Mesenchymal stem cell (in vitro differentiated cells and primary cell): ENCODE data around the gene TBC1D10A.

Experiments used
- DNase-seq: peaks from one replicate; pipeline ENCODE4 v3.0.0-alpha.2; 2013
- H2AFZ ChIP-seq: one replicate; pipeline ENCODE4 v1.6.1; 2013; ENCODE audit warnings: low read depth, mild to moderate bottlenecking, control low read depth, inconsistent platforms, low read length, moderate library complexity
- H2AK5ac ChIP-seq: 2 replicates; pipeline ENCODE4 v1.6.1; 2013; ENCODE audit warnings: low read length, moderate library complexity, mild to moderate bottlenecking, inconsistent platforms; ENCODE audit not compliant: severe bottlenecking
- H2BK120ac ChIP-seq: one replicate; pipeline ENCODE4 v1.6.1; 2013; ENCODE audit warnings: low read depth, mild to moderate bottlenecking, inconsistent platforms, low read length, moderate library complexity
- H2BK12ac ChIP-seq, 2 experiments: one replicate each; pipeline ENCODE4 v1.6.1; 2013; ENCODE audit warnings: inconsistent platforms in 2 of 2, low read length in 2 of 2, mild to moderate bottlenecking in 2 of 2, moderate library complexity in 2 of 2, control low read depth in 1 of 2
- H2BK15ac ChIP-seq: one replicate; pipeline ENCODE4 v1.6.1; 2013; ENCODE audit warnings: mild to moderate bottlenecking, low read depth, inconsistent platforms; ENCODE audit not compliant: poor library complexity, severe bottlenecking
- H2BK5ac ChIP-seq: 2 replicates; pipeline ENCODE4 v1.6.1; 2013; ENCODE audit warnings: low read depth, mild to moderate bottlenecking, low read length, control low read depth, inconsistent platforms; ENCODE audit not compliant: poor library complexity, severe bottlenecking
- H3K14ac ChIP-seq, 2 experiments: one replicate each; pipeline ENCODE4 v1.6.1; 2013; ENCODE audit warnings: inconsistent platforms in 2 of 2, low read length in 2 of 2, control low read depth in 1 of 2, mild to moderate bottlenecking in 1 of 2, moderate library complexity in 1 of 2
- H3K18ac ChIP-seq, 2 experiments: one replicate each; pipeline ENCODE4 v1.6.1; 2013; ENCODE audit warnings: inconsistent platforms in 2 of 2, low read length in 2 of 2, control low read depth in 1 of 2, low read depth in 1 of 2, mild to moderate bottlenecking in 1 of 2
- H3K23ac ChIP-seq, 2 experiments: one replicate each; pipeline ENCODE4 v1.6.1; 2013; ENCODE audit warnings: inconsistent platforms in 2 of 2, low read length in 2 of 2, mild to moderate bottlenecking in 2 of 2, moderate library complexity in 2 of 2, control low read depth in 1 of 2
- H3K27ac ChIP-seq: 2 replicates; pipeline ENCODE4 v1.5.1; 2013; ENCODE audit warnings: mild to moderate bottlenecking, moderate library complexity, low read length, control low read depth, inconsistent platforms; ENCODE audit not compliant: poor library complexity, severe bottlenecking
- H3K27me3 ChIP-seq, 2 experiments: 2 replicates each; pipeline versions ENCODE4 v1.6.1 to v1.7.0; 2013; ENCODE audit warnings: low read length in 2 of 2, mild to moderate bottlenecking in 2 of 2, moderate library complexity in 2 of 2, control low read depth in 1 of 2, inconsistent platforms in 1 of 2; ENCODE audit not compliant: control insufficient read depth in 1 of 2, insufficient read depth in 1 of 2
- H3K36me3 ChIP-seq, 2 experiments: 2 replicates each; pipeline versions ENCODE4 v1.6.1 to v1.7.0; 2013; ENCODE audit warnings: low read length in 2 of 2, control low read depth in 1 of 2, inconsistent platforms in 1 of 2, low read depth in 1 of 2, mild to moderate bottlenecking in 1 of 2; ENCODE audit not compliant: insufficient read depth in 2 of 2, control insufficient read depth in 1 of 2
- H3K4ac ChIP-seq, 2 experiments: one replicate each; pipeline ENCODE4 v1.6.1; 2013; ENCODE audit warnings: inconsistent platforms in 2 of 2, low read length in 2 of 2, mild to moderate bottlenecking in 2 of 2, moderate library complexity in 2 of 2, control low read depth in 1 of 2, low read depth in 1 of 2
- H3K4me1 ChIP-seq: 2 replicates; pipeline ENCODE4 v1.6.1; 2013; ENCODE audit warnings: low read depth, low read length, control low read depth; ENCODE audit not compliant: control insufficient read depth, insufficient read depth
- H3K4me2 ChIP-seq: 2 replicates; pipeline ENCODE4 v1.6.1; 2013; ENCODE audit warnings: low read length, mild to moderate bottlenecking, inconsistent platforms; ENCODE audit not compliant: poor library complexity, severe bottlenecking
- H3K4me3 ChIP-seq, 2 experiments: 2 replicates each; pipeline versions ENCODE4 v1.5.1 to v1.7.0; 2013; ENCODE audit warnings: low read length in 2 of 2, mild to moderate bottlenecking in 2 of 2, control low read depth in 1 of 2, low read depth in 1 of 2; ENCODE audit not compliant: insufficient read depth in 1 of 2
- H3K79me1 ChIP-seq: replicated peaks from 2 replicates; pipeline ENCODE4 v1.6.1; 2013; ENCODE audit warnings: mild to moderate bottlenecking, control low read depth, low read length, inconsistent platforms; ENCODE audit not compliant: poor library complexity, severe bottlenecking
- H3K9ac ChIP-seq: 2 replicates; pipeline ENCODE4 v1.7.0; 2013; ENCODE audit warnings: mild to moderate bottlenecking, low read length, moderate library complexity
- H3K9me3 ChIP-seq: 2 replicates; pipeline ENCODE4 v1.7.0; 2013; ENCODE audit warnings: mild to moderate bottlenecking, low read length; ENCODE audit not compliant: control insufficient read depth
- H4K8ac ChIP-seq: one replicate; pipeline ENCODE4 v1.6.1; 2013; ENCODE audit warnings: inconsistent platforms, mild to moderate bottlenecking, low read length, moderate library complexity
- H4K91ac ChIP-seq: one replicate; pipeline ENCODE4 v1.6.1; 2013; ENCODE audit warnings: mild to moderate bottlenecking, low read length, inconsistent platforms
- WGBS: methylation state at CpG from one replicate; pipeline ENCODE4 v1.1.7; 2013; ENCODE audit warnings: mixed read lengths; 5-methylcytosine and 5-hydroxymethylcytosine counted together

TBC1D10A gene

DNA sequence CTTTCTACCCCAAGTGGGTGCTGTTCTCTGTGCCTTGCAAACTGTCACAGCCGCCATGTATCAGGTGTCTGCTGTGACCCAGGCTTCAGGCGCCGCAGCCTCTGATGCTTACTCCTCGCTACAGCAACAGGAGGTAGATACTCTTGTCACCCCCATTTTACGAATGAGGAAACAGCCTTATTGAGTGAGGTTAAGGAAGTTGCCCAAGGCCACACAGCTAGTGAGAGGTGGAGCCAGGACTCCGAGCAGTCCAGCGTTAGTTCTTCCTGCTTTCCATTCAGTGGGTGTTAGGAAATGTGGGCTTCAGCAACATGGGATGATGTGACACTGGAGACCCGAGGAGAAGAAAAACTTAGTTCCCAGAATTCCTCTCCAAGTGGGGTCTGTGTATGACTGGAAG lies 46.2 kb upstream of the TBC1D10A start:
- Histone ChIP-seq H2BK12ac (no peak overlapping the region), H4K8ac (no peak overlapping the region), H3K4ac (no peak overlapping the region), H3K4me2 (no peak overlapping the region), H2BK120ac (no peak overlapping the region), H3K4me3 (no peak overlapping the region), H3K9me3 (no peaks in the 10 kb centered on the region), H2BK5ac (no peak overlapping the region), H2AK5ac (no peak overlapping the region), H3K27me3 (peaks cover 0 to 12% of the 10 kb centered on the region in 2 experiments), H3K18ac (no peak overlapping the region), H3K14ac (no peak overlapping the region), H2AFZ (no peak overlapping the region), H3K23ac (no peak overlapping the region), H3K79me1 (no peaks in the 10 kb centered on the region), H3K4me1 (peaks cover 19% of the 10 kb centered on the region), H2BK15ac (no peak overlapping the region), H4K91ac (no peak overlapping the region), H3K27ac (no peak overlapping the region), H3K36me3 (peaks cover 13 to 38% of the 10 kb centered on the region in 2 experiments), H3K9ac (no peak overlapping the region)
- no peak for DNase-seq
- WGBS: 83% methylated on average over 8 of the region's 8 CpGs

- no peak overlapping the region for H3K4me2 ChIP-seq
- 94% methylated on average over 13 of the region's 13 CpGs for WGBS
- H2AFZ ChIP-seq: no peak overlapping the region
Measured at GRCh38 chr22:30371981-30372380, 45.2 kb upstream of the TBC1D10A start.

DNA sequence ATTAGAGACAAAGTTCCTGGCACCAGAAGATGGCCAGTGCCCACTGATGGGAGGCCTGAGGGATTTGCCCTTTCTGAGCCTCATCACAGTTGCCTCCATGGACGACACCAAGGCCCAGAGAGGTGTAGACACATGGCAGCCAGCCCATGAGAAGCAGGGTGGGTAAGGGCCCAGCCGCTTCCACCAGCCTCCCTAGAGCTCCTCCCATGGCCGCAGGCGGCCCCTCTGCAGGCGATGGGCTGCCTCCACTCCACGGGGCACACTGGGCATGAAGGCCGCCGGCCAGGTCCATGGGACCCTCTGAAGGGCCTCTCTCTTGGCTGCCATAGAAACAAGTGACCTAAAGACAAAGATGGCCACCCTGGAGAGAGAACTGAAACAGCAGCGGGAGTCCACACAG lies 44.6 kb upstream of the TBC1D10A start:
- Histone ChIP-seq H2BK5ac (no peak overlapping the region), H3K36me3 (peaks cover 0 to 22% of the 10 kb centered on the region in 2 experiments)
- WGBS: 92% methylated on average over 9 of the region's 9 CpGs

More at GRCh38 chr22:30371981-30372380, 45.2 kb upstream of the TBC1D10A start:
- Histone ChIP-seq H3K27ac (no peak overlapping the region), H3K4ac (no peak overlapping the region), H2AK5ac (no peak overlapping the region), H3K36me3 (peaks cover 4 to 29% of the 10 kb centered on the region in 2 experiments), H3K27me3 (peaks cover 0 to 12% of the 10 kb centered on the region in 2 experiments), H3K4me3 (no peak overlapping the region), H2BK12ac (no peak overlapping the region), H3K23ac (no peak overlapping the region), H2BK120ac (no peak overlapping the region), H3K4me1 (peaks cover 19% of the 10 kb centered on the region), H3K9ac (no peak overlapping the region), H2BK15ac (no peak overlapping the region), H4K8ac (no peak overlapping the region), H3K9me3 (no peaks in the 10 kb centered on the region), H3K79me1 (no peaks in the 10 kb centered on the region), H2BK5ac (no peak overlapping the region), H3K14ac (no peak overlapping the region), H4K91ac (no peak overlapping the region), H3K18ac (no peak overlapping the region)
- DNase-seq: no peak

DNA sequence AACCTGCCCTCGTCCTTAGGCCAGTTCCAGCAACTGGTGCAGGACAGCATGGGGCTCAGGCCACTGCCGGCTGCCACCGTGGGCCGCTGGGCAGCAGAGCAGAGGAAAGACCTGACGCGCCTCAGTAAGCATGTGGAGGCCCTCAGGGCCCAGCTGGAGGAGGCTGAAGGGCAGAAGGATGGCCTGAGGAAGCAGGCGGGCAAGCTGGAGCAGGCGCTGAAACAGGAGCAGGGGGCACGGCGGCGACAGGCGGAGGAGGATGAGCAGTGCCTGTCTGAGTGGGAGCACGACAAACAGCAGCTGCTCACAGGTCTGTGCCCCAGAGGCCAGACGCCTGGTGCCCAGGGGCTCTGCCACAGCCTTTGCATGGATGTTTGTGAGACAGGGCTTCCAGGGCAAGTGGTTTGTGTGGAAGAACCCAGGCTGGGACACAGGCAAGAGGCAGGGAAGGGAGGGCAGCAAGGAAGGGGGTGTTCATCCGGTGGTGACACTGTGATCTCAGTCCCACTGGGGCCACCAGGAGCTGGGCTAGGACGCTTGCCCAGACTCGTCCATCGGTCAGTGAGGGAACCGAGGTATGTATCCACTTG lies 44.0 kb upstream of the TBC1D10A start:
- peaks cover 0 to 12% of the 10 kb centered on the region in 2 experiments for H3K27me3 ChIP-seq
- DNase-seq: no peak
- no peak overlapping the region for H2BK5ac ChIP-seq
- no peak overlapping the region for H2BK120ac ChIP-seq
- H3K18ac ChIP-seq: no peak overlapping the region
- no peak overlapping the region for H3K4me3 ChIP-seq
- no peak overlapping the region for H3K9ac ChIP-seq
- no peak overlapping the region for H4K8ac ChIP-seq
- no peak overlapping the region for H2AFZ ChIP-seq
- no peak overlapping the region for H3K4me2 ChIP-seq
- no peak overlapping the region for H3K27ac ChIP-seq
- H3K79me1 ChIP-seq: no peaks in the 10 kb centered on the region
- H3K4ac ChIP-seq: no peak overlapping the region
- H3K4me1 ChIP-seq: peaks cover 19% of the 10 kb centered on the region
- WGBS: 90% methylated on average over 19 of the region's 19 CpGs
- no peaks in the 10 kb centered on the region for H3K9me3 ChIP-seq
- no peak overlapping the region for H2BK12ac ChIP-seq
- H2AK5ac ChIP-seq: no peak overlapping the region
- H4K91ac ChIP-seq: no peak overlapping the region
- H3K23ac ChIP-seq: no peak overlapping the region
- H3K36me3 ChIP-seq: peaks cover 0 to 20% of the 10 kb centered on the region in 2 experiments
- H2BK15ac ChIP-seq: no peak overlapping the region
- H3K14ac ChIP-seq: no peak overlapping the region

More for the DNA sequence above, 44.6 kb upstream of the TBC1D10A start:
- Histone ChIP-seq H3K27ac (no peak overlapping the region), H3K9ac (no peak overlapping the region), H3K79me1 (no peaks in the 10 kb centered on the region), H4K8ac (no peak overlapping the region), H4K91ac (no peak overlapping the region), H3K4me3 (no peak overlapping the region), H2BK12ac (no peak overlapping the region), H2BK15ac (no peak overlapping the region), H2BK120ac (no peak overlapping the region), H3K18ac (no peak overlapping the region), H3K4me1 (peaks cover 19% of the 10 kb centered on the region), H3K14ac (no peak overlapping the region), H3K27me3 (peaks cover 0 to 12% of the 10 kb centered on the region in 2 experiments), H2AFZ (no peak overlapping the region), H3K4me2 (no peak overlapping the region), H3K4ac (no peak overlapping the region), H3K9me3 (no peaks in the 10 kb centered on the region), H2AK5ac (no peak overlapping the region), H3K23ac (no peak overlapping the region)
- no peak for DNase-seq
